Activated CD4-positive, alpha-beta T cell treated with anti-CD3 and anti-CD28 coated beads, Interleukin-2, amount 10 ng/mL, durations not matched to agents 24 days and 14 days (primary cell): ENCODE data around the gene TOMM5. TPM values are rescaled to one million over a fixed set of nuclear protein-coding genes. Genes with fewer than 3 reads are reported as not detected.
"Not testable (repeated sequence)": the region's sequence is repeated elsewhere in the genome, so short reads cannot be mapped to it uniquely, and the experiment has no call there.

ENCODE experiments used
- DNase-seq: peaks from one replicate; pipeline ENCODE4 v3.0.0; 2022
- H3K27ac Mint-ChIP-seq: one replicate; pipeline ENCODE4 v1.8.0; 2022; ENCODE audit warnings: mild to moderate bottlenecking, mixed read lengths
- H3K27me3 Mint-ChIP-seq: one replicate; pipeline ENCODE4 v1.8.0; 2022; ENCODE audit warnings: mixed read lengths
- H3K36me3 Mint-ChIP-seq: one replicate; pipeline ENCODE4 v1.8.0; 2022; ENCODE audit warnings: low read depth, mild to moderate bottlenecking, mixed read lengths
- H3K4me1 Mint-ChIP-seq: one replicate; pipeline ENCODE4 v1.8.0; 2021; ENCODE audit warnings: mixed read lengths
- H3K4me3 Mint-ChIP-seq: one replicate; pipeline ENCODE4 v1.8.0; 2022; ENCODE audit warnings: mild to moderate bottlenecking, moderate library complexity, mixed read lengths
- H3K9me3 Mint-ChIP-seq: one replicate; pipeline ENCODE4 v1.8.0; 2021; ENCODE audit warnings: mixed read lengths
- intact Hi-C: fragments of 100-400 bp; cut with micrococcal nuclease; formaldehyde crosslinking; loops from one replicate; pipeline ENCODE4 v1.15.1; 2023
- total RNA-seq: library from RNA; stranded (reverse); gene quantifications from 2 replicates; pipeline ENCODE4 v1.2.3, GENCODE V29; 2022

The TOMM5 gene
- total RNA-seq, 1 donor from 2014 or later = 193 TPM

GRCh38 chr9:37622462-37622861, 30.1 kb upstream of the TOMM5 start:
- H3K4me1 Mint-ChIP-seq = no peaks in the 10 kb centered on the region
- intact Hi-C loops = no loop called here
- peaks cover 17% of the 10 kb centered on the region for H3K27me3 Mint-ChIP-seq
- no peaks in the 10 kb centered on the region for H3K9me3 Mint-ChIP-seq
- H3K4me3 Mint-ChIP-seq = no peak overlapping the region
- no peaks in the 10 kb centered on the region for H3K36me3 Mint-ChIP-seq
- DNase-seq = no peak
- H3K27ac Mint-ChIP-seq = no peak overlapping the region

GRCh38 chr9:37621273-37622121, 29.1 kb upstream of the TOMM5 start:
- Mint-ChIP-seq H3K36me3 (no peaks in the 10 kb centered on the region), H3K4me3 (no peak overlapping the region), H3K27me3 (peaks cover 13% of the 10 kb centered on the region), H3K9me3 (no peaks in the 10 kb centered on the region), H3K4me1 (no peaks in the 10 kb centered on the region), H3K27ac (no peak overlapping the region)
- no peak for DNase-seq
- intact Hi-C loops = no loop called here

GRCh38 chr9:37620396-37620795, 28.0 kb upstream of the TOMM5 start:
- Mint-ChIP-seq H3K9me3 (no peaks in the 10 kb centered on the region), H3K36me3 (no peaks in the 10 kb centered on the region), H3K27ac (no peak overlapping the region), H3K27me3 (peaks cover 13% of the 10 kb centered on the region), H3K4me1 (no peaks in the 10 kb centered on the region), H3K4me3 (no peak overlapping the region)
- intact Hi-C loops = no loop called here
- DNase-seq = no peak

- no peak for DNase-seq
- no peaks in the 10 kb centered on the region for H3K9me3 Mint-ChIP-seq
- no peak overlapping the region for H3K27ac Mint-ChIP-seq
- H3K27me3 Mint-ChIP-seq = peaks cover 13% of the 10 kb centered on the region
- intact Hi-C loops = no loop called here
- no peaks in the 10 kb centered on the region for H3K36me3 Mint-ChIP-seq
- H3K4me3 Mint-ChIP-seq = no peak overlapping the region
- no peaks in the 10 kb centered on the region for H3K4me1 Mint-ChIP-seq
Measured at GRCh38 chr9:37619806-37620205, 27.4 kb upstream of the TOMM5 start.

- no peaks in the 10 kb centered on the region for H3K4me1 Mint-ChIP-seq
- H3K27me3 Mint-ChIP-seq = peaks cover 13% of the 10 kb centered on the region
- H3K9me3 Mint-ChIP-seq = no peaks in the 10 kb centered on the region
- intact Hi-C loops = no loop called here
- no peak for DNase-seq
- no peak overlapping the region for H3K27ac Mint-ChIP-seq
- no peaks in the 10 kb centered on the region for H3K36me3 Mint-ChIP-seq
- no peak overlapping the region for H3K4me3 Mint-ChIP-seq
Measured at GRCh38 chr9:37618817-37619216, 26.4 kb upstream of the TOMM5 start.

- intact Hi-C loops = no loop called here
- no peak overlapping the region for H3K27ac Mint-ChIP-seq
- no peaks in the 10 kb centered on the region for H3K4me1 Mint-ChIP-seq
- H3K9me3 Mint-ChIP-seq = no peaks in the 10 kb centered on the region
- peaks cover 12% of the 10 kb centered on the region for H3K27me3 Mint-ChIP-seq
- DNase-seq = no peak
- no peak overlapping the region for H3K4me3 Mint-ChIP-seq
- no peaks in the 10 kb centered on the region for H3K36me3 Mint-ChIP-seq
Measured at GRCh38 chr9:37617832-37618231, 25.4 kb upstream of the TOMM5 start.

- Mint-ChIP-seq H3K4me1 (no peaks in the 10 kb centered on the region), H3K27ac (no peak overlapping the region), H3K36me3 (no peaks in the 10 kb centered on the region), H3K27me3 (peaks cover 12% of the 10 kb centered on the region), H3K9me3 (no peaks in the 10 kb centered on the region), H3K4me3 (no peak overlapping the region)
- intact Hi-C loops = no loop called here
- DNase-seq = no peak
Measured at GRCh38 chr9:37617161-37617560, 24.8 kb upstream of the TOMM5 start.

GRCh38 chr9:37611961-37612360, 19.6 kb upstream of the TOMM5 start:
- no peak for DNase-seq
- Mint-ChIP-seq H3K36me3 (no peaks in the 10 kb centered on the region), H3K4me1 (no peaks in the 10 kb centered on the region), H3K27ac (no peak overlapping the region), H3K9me3 (no peaks in the 10 kb centered on the region), H3K27me3 (peaks cover 24% of the 10 kb centered on the region), H3K4me3 (no peak overlapping the region)
- intact Hi-C loops = no loop called here

GRCh38 chr9:37611014-37611413, 18.6 kb upstream of the TOMM5 start:
- Mint-ChIP-seq H3K27me3 (peaks cover 28% of the 10 kb centered on the region), H3K27ac (no peak overlapping the region), H3K36me3 (no peaks in the 10 kb centered on the region), H3K4me3 (no peak overlapping the region), H3K4me1 (no peaks in the 10 kb centered on the region), H3K9me3 (no peaks in the 10 kb centered on the region)
- intact Hi-C loops = no loop called here
- no peak for DNase-seq

- Mint-ChIP-seq H3K27me3 (peaks cover 30% of the 10 kb centered on the region), H3K36me3 (no peaks in the 10 kb centered on the region), H3K27ac (no peak overlapping the region), H3K4me1 (no peaks in the 10 kb centered on the region), H3K9me3 (no peaks in the 10 kb centered on the region), H3K4me3 (no peak overlapping the region)
- DNase-seq = no peak
- intact Hi-C loops = no loop called here
Measured at GRCh38 chr9:37609735-37610397, 17.5 kb upstream of the TOMM5 start.

- Mint-ChIP-seq H3K36me3 (no peaks in the 10 kb centered on the region), H3K27ac (no peak overlapping the region), H3K4me1 (no peaks in the 10 kb centered on the region), H3K4me3 (no peak overlapping the region), H3K27me3 (peaks cover 32% of the 10 kb centered on the region), H3K9me3 (no peaks in the 10 kb centered on the region)
- intact Hi-C loops = no loop called here
- DNase-seq = no peak
Measured at GRCh38 chr9:37608250-37608649, 15.9 kb upstream of the TOMM5 start.

GRCh38 chr9:37604296-37604695, 11.9 kb upstream of the TOMM5 start:
- no peak for DNase-seq
- Mint-ChIP-seq H3K9me3 (no peaks in the 10 kb centered on the region), H3K4me1 (no peaks in the 10 kb centered on the region), H3K36me3 (no peaks in the 10 kb centered on the region), H3K27ac (no peak overlapping the region), H3K27me3 (peaks cover 36% of the 10 kb centered on the region), H3K4me3 (no peak overlapping the region)
- intact Hi-C loops = no loop called here

- intact Hi-C loops = no loop called here
- H3K36me3 Mint-ChIP-seq = no peaks in the 10 kb centered on the region
- DNase-seq = no peak
- no peak overlapping the region for H3K27ac Mint-ChIP-seq
- H3K27me3 Mint-ChIP-seq = peaks cover 37% of the 10 kb centered on the region
- H3K4me1 Mint-ChIP-seq = no peaks in the 10 kb centered on the region
- no peak overlapping the region for H3K4me3 Mint-ChIP-seq
- no peaks in the 10 kb centered on the region for H3K9me3 Mint-ChIP-seq
Measured at GRCh38 chr9:37602817-37603216, 10.4 kb upstream of the TOMM5 start.

- intact Hi-C loops, H3K4me3 Mint-ChIP-seq, H3K4me1 Mint-ChIP-seq, DNase-seq, H3K27ac Mint-ChIP-seq, H3K36me3 Mint-ChIP-seq, H3K9me3 Mint-ChIP-seq: not testable (repeated sequence)
- peaks cover 34% of the 10 kb centered on the region for H3K27me3 Mint-ChIP-seq
Measured at GRCh38 chr9:37602061-37602460, 9.7 kb upstream of the TOMM5 start.
